Keratinocyte (primary cell): ENCODE measurements around the gene TSC22D3.

Experiments
- CTCF ChIP-seq, 3 experiments: IDR thresholded peaks in 1 of 3; conservative IDR thresholded peaks in 1 of 3; optimal IDR thresholded peaks in 1 of 3; 2 replicates in 2 of 3; 3 replicates in 1 of 3; pipeline versions ENCODE3 to v1.5.1; 2011; ENCODE audit warnings: low read length in 3 of 3, mild to moderate bottlenecking in 3 of 3, moderate library complexity in 2 of 3, control low read depth in 1 of 3, inconsistent platforms in 1 of 3; ENCODE audit not compliant: insufficient read depth in 2 of 3; ENCODE audit errors: extremely low read depth in 1 of 3
- EZH2 ChIP-seq: IDR thresholded peaks from one replicate; pipeline ENCODE4 v1.6.1; 2012; ENCODE audit warnings: inconsistent platforms, mild to moderate bottlenecking, low read length, moderate library complexity

- TF ChIP-seq CTCF (optimal IDR thresholded peaks at IDR 0.05 in 1 of 3, IDR thresholded peaks at IDR 0.05 in 1 of 3, conservative IDR thresholded peaks at IDR 0.05 in 1 of 3; ENCODE audit: extremely low read depth in 1 of 3, insufficient read depth in 2 of 3, low read length in 3 of 3) (no peak), EZH2 (no peak)
Observed at GRCh38 chrX:107683124-107683895, 92.3 kb downstream of the TSC22D3 start.
